ENCODE measurements around the gene OPHN1. TPM values are rescaled to one million over a fixed set of nuclear protein-coding genes. Genes with fewer than 3 reads are reported as not detected.

The OPHN1 gene
- total and polyA plus RNA-seq, 10 of the 15 experiments (the other 5 are each of a cell fraction or from before 2014, with no cell fraction given) = under 0.01 to 0.03 (median 0.03) TPM; not detected in 6

DNA sequence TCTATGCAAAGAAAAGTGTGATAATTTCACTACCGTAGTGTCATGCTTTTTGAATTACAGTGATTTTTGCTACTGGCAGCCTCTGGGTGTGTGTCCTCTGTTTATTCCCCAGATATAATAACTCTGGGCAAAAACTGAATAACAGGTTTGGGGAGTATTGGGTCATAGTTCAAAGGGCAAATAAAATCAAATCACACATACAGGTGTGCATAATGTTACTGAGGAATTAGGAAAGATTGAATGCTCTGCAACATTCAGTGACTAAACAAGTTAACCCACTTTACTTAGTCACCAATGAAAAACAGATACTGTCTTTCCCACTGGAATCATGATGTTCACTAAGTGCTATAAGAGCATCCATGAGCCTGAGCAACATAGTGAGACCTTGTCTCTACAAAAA, 224.3 kb downstream of the OPHN1 start:
- no peak overlapping the region for H3K4me2 ChIP-seq (ENCODE audit: control insufficient read depth, insufficient read depth)
- FAIRE-seq (no peak), DNase-seq (ENCODE audit: low read depth, low spot score) (no peak), ATAC-seq (no peak)
- H3K9ac ChIP-seq (ENCODE audit: control insufficient read depth, insufficient read depth, low read length) = no peak overlapping the region
- intact Hi-C loops (cut with micrococcal nuclease; ENCODE audit: unreplicated experiment) = no loop called here
- H3K36me3 ChIP-seq (ENCODE audit: control insufficient read depth in 2 of 2, insufficient read depth in 2 of 2, low read length in 1 of 2) = no peaks in the 10 kb centered on the region
- H3K4me1 ChIP-seq (ENCODE audit: control insufficient read depth, insufficient read depth, low read length) = no peaks in the 10 kb centered on the region
- H3K27ac ChIP-seq (ENCODE audit: control insufficient read depth, insufficient read depth) = no peak overlapping the region
- ChIA-PET RAD21 (ENCODE audit: unreplicated experiment) (no interaction called here), SMC1A (ENCODE audit: uncharacterized antibody, unreplicated experiment) (no interaction called here), CTCF (no interaction called here), POLR2A (no interaction called here)
- no peak overlapping the region for H3K4me3 ChIP-seq
- no peaks in the 10 kb centered on the region for H3K27me3 ChIP-seq (replicated peaks in 1 of 2; ENCODE audit: control insufficient read depth in 2 of 2, insufficient read depth in 2 of 2, low read length in 1 of 2)
- H3K9me3 ChIP-seq (replicated peaks; ENCODE audit: control insufficient read depth, insufficient read depth, low read length) = no peaks in the 10 kb centered on the region
- TF ChIP-seq, protein P1, sequence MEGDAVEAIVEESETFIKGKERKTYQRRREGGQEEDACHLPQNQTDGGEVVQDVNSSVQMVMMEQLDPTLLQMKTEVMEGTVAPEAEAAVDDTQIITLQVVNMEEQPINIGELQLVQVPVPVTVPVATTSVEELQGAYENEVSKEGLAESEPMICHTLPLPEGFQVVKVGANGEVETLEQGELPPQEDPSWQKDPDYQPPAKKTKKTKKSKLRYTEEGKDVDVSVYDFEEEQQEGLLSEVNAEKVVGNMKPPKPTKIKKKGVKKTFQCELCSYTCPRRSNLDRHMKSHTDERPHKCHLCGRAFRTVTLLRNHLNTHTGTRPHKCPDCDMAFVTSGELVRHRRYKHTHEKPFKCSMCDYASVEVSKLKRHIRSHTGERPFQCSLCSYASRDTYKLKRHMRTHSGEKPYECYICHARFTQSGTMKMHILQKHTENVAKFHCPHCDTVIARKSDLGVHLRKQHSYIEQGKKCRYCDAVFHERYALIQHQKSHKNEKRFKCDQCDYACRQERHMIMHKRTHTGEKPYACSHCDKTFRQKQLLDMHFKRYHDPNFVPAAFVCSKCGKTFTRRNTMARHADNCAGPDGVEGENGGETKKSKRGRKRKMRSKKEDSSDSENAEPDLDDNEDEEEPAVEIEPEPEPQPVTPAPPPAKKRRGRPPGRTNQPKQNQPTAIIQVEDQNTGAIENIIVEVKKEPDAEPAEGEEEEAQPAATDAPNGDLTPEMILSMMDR (IDR thresholded peaks at IDR 0.05 in 2 of 3, conservative IDR thresholded peaks at IDR 0.05 in 1 of 3; ENCODE audit: control insufficient read depth in 2 of 3, extremely low read depth in 1 of 3, insufficient read depth in 1 of 3, low read depth in 3 of 3, low read length in 3 of 3) = no peak
- TF ChIP-seq BRCA1 (IDR thresholded peaks at IDR 0.05; ENCODE audit: low read depth, low read length) = no peak
- TF ChIP-seq IRF4 (IDR thresholded peaks at IDR 0.05; ENCODE audit: low read depth, low read length) = no peak
- TF ChIP-seq, protein P2, sequence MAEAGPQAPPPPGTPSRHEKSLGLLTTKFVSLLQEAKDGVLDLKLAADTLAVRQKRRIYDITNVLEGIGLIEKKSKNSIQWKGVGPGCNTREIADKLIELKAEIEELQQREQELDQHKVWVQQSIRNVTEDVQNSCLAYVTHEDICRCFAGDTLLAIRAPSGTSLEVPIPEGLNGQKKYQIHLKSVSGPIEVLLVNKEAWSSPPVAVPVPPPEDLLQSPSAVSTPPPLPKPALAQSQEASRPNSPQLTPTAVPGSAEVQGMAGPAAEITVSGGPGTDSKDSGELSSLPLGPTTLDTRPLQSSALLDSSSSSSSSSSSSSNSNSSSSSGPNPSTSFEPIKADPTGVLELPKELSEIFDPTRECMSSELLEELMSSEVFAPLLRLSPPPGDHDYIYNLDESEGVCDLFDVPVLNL (IDR thresholded peaks at IDR 0.05; ENCODE audit: low read depth, low read length) = no peak
- no peak for TF ChIP-seq BHLHE40 (IDR thresholded peaks at IDR 0.05; ENCODE audit: borderline replicate concordance in 1 of 2, low read depth in 2 of 2, low read length in 1 of 2)
- TF ChIP-seq, protein P3, sequence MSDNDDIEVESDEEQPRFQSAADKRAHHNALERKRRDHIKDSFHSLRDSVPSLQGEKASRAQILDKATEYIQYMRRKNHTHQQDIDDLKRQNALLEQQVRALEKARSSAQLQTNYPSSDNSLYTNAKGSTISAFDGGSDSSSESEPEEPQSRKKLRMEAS (IDR thresholded peaks at IDR 0.05; ENCODE audit: low read depth, low read length) = no peak
- TF ChIP-seq, protein P4, sequence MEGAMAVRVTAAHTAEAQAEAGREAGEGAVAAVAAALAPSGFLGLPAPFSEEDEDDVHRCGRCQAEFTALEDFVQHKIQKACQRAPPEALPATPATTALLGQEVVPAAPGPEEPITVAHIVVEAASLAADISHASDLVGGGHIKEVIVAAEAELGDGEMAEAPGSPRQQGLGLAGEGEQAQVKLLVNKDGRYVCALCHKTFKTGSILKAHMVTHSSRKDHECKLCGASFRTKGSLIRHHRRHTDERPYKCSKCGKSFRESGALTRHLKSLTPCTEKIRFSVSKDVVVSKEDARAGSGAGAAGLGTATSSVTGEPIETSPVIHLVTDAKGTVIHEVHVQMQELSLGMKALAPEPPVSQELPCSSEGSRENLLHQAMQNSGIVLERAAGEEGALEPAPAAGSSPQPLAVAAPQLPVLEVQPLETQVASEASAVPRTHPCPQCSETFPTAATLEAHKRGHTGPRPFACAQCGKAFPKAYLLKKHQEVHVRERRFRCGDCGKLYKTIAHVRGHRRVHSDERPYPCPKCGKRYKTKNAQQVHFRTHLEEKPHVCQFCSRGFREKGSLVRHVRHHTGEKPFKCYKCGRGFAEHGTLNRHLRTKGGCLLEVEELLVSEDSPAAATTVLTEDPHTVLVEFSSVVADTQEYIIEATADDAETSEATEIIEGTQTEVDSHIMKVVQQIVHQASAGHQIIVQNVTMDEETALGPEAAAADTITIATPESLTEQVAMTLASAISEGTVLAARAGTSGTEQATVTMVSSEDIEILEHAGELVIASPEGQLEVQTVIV (IDR thresholded peaks at IDR 0.05; ENCODE audit: borderline replicate concordance, partially characterized antibody) = no peak
- TF ChIP-seq SP1 (IDR thresholded peaks at IDR 0.05; ENCODE audit: low read depth, low read length) = no peak
- TF ChIP-seq, protein P5, sequence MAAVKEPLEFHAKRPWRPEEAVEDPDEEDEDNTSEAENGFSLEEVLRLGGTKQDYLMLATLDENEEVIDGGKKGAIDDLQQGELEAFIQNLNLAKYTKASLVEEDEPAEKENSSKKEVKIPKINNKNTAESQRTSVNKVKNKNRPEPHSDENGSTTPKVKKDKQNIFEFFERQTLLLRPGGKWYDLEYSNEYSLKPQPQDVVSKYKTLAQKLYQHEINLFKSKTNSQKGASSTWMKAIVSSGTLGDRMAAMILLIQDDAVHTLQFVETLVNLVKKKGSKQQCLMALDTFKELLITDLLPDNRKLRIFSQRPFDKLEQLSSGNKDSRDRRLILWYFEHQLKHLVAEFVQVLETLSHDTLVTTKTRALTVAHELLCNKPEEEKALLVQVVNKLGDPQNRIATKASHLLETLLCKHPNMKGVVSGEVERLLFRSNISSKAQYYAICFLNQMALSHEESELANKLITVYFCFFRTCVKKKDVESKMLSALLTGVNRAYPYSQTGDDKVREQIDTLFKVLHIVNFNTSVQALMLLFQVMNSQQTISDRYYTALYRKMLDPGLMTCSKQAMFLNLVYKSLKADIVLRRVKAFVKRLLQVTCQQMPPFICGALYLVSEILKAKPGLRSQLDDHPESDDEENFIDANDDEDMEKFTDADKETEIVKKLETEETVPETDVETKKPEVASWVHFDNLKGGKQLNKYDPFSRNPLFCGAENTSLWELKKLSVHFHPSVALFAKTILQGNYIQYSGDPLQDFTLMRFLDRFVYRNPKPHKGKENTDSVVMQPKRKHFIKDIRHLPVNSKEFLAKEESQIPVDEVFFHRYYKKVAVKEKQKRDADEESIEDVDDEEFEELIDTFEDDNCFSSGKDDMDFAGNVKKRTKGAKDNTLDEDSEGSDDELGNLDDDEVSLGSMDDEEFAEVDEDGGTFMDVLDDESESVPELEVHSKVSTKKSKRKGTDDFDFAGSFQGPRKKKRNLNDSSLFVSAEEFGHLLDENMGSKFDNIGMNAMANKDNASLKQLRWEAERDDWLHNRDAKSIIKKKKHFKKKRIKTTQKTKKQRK (IDR thresholded peaks at IDR 0.05; ENCODE audit: low read depth, low read length) = no peak
- TF ChIP-seq ZNF217 (IDR thresholded peaks at IDR 0.05) = no peak
- TF ChIP-seq GABPA (IDR thresholded peaks at IDR 0.05; ENCODE audit: low read depth) = no peak
- TF ChIP-seq STAT1 (conservative IDR thresholded peaks at IDR 0.05) = no peak
- TF ChIP-seq YY1 (IDR thresholded peaks at IDR 0.05; ENCODE audit: low read depth, low read length) = no peak
- TF ChIP-seq CBX3 (IDR thresholded peaks at IDR 0.05; ENCODE audit: borderline replicate concordance, low read depth) = no peak
- no peak for TF ChIP-seq NBN (IDR thresholded peaks at IDR 0.05)
- TF ChIP-seq IKZF1 (conservative IDR thresholded peaks at IDR 0.05) = no peak
- no peaks in the 10 kb centered on the region for H4K20me1 ChIP-seq (ENCODE audit: control insufficient read depth, insufficient read depth)
- 44% methylated on average over 1 of the region's 1 CpG for WGBS (ENCODE audit: insufficient coverage, insufficient replicate concordance, low lambda C conversion rate, missing lambda C conversion rate)
- BruUV-seq (replicated peaks) = no TSS peak
- in situ Hi-C loops (cut with MboI) = no loop called here
- H2AFZ ChIP-seq (ENCODE audit: control insufficient read depth, low read depth, low read length) = no peak overlapping the region
- no peaks in the 10 kb centered on the region for H3K79me2 ChIP-seq (ENCODE audit: control insufficient read depth, insufficient read depth, low read length)
